ENCODE data around the gene ADAM33.

GRCh38 chr20:3724356-3724755, 42.5 kb upstream of the ADAM33 start:
- TF ChIP-seq POLR2A (IDR thresholded peaks at IDR 0.05; ENCODE audit: low read depth, low read length) (no peak), POLR2AphosphoS5 (IDR thresholded peaks at IDR 0.05; ENCODE audit: low read depth, low read length) (no peak), TAF1 (IDR thresholded peaks at IDR 0.05; ENCODE audit: borderline replicate concordance, low read depth, low read length) (no peak)

Measured in GM12892 (cell line).